Activated B cell treated with CpG ODN at 0.5 μM for 24 hours (primary cell): ENCODE results near the gene PRDM16. TPM values are rescaled to one million over a fixed set of nuclear protein-coding genes. Genes with fewer than 3 reads are reported as not detected.
A peak's percentile ranks its signal among the peaks of the same experiment; 100 is the strongest.

Source experiments
- ATAC-seq: fragments of 200-7000 bp; cut with Tn5 transposase; one replicate; pipeline ENCODE4 v1.10.0; 2021; ENCODE audit warnings: low read depth, mild to moderate bottlenecking, moderate library complexity
- CTCF ChIA-PET: fragments of 350-600 bp; sonication (Branson Sonifier 250); formaldehyde crosslinking; loops from one replicate; lab custom pipeline; 2021; ENCODE audit warnings: antibody characterized with exemption; lab: Charles Lee
- POLR2A ChIA-PET: fragments of 350-600 bp; sonication (Branson Sonifier 250); formaldehyde crosslinking; loops from one replicate; lab custom pipeline; 2021; ENCODE audit warnings: antibody characterized with exemption; lab: Charles Lee
- DNase-seq: peaks from one replicate; pipeline ENCODE4 v3.0.0; 2022
- H3K27ac Mint-ChIP-seq: one replicate; pipeline ENCODE4 v1.8.0; 2020; ENCODE audit warnings: mixed read lengths
- H3K27me3 Mint-ChIP-seq: one replicate; pipeline ENCODE4 v1.8.0; 2021; ENCODE audit warnings: mixed read lengths
- H3K36me3 Mint-ChIP-seq: one replicate; pipeline ENCODE4 v1.8.0; 2021; ENCODE audit warnings: low read depth, mixed read lengths
- H3K4me1 Mint-ChIP-seq: one replicate; pipeline ENCODE4 v1.8.0; 2021; ENCODE audit warnings: mixed read lengths
- H3K4me3 Mint-ChIP-seq: one replicate; pipeline ENCODE4 v1.8.0; 2020; ENCODE audit warnings: mild to moderate bottlenecking, mixed read lengths
- H3K9me3 Mint-ChIP-seq: one replicate; pipeline ENCODE4 v1.8.0; 2020; ENCODE audit warnings: mixed read lengths
- CTCF ChIP-seq: fragments of 200-600 bp; IDR thresholded peaks from one replicate; pipeline ENCODE4 v1.8.0; 2022; ENCODE audit warnings: antibody characterized with exemption, mild to moderate bottlenecking
- intact Hi-C: fragments of 100-400 bp; cut with micrococcal nuclease; formaldehyde crosslinking; loops from one replicate; pipeline ENCODE4 v1.15.1; 2024
- total RNA-seq: library from RNA; stranded (reverse); gene quantifications from 2 replicates; pipeline ENCODE4 v1.2.3, GENCODE V29; 2022

PRDM16 gene
- total RNA-seq, 1 donor from 2014 or later, result not detected

- POLR2A ChIA-PET, result interaction anchor here (0.5 kb wide), 1 partner anchor 911 kb away, joined by 6 read pairs; no protein-coding TSS in a partner anchor
- no peaks in the 10 kb centered on the region for H3K4me1 Mint-ChIP-seq
- H3K27ac Mint-ChIP-seq, result no peak overlapping the region
- DNase-seq, result peak; percentile 5
- no peak for ATAC-seq
- no peak overlapping the region for H3K4me3 Mint-ChIP-seq
- intact Hi-C loops, result no loop called here
- no peaks in the 10 kb centered on the region for H3K27me3 Mint-ChIP-seq
- CTCF ChIA-PET, result no interaction called here
- no peak for TF ChIP-seq CTCF
- H3K36me3 Mint-ChIP-seq, result no peaks in the 10 kb centered on the region
- no peaks in the 10 kb centered on the region for H3K9me3 Mint-ChIP-seq
These were observed 39.5 kb upstream of the PRDM16 start for GRCh38 chr1:3029481-3029961.

DNA sequence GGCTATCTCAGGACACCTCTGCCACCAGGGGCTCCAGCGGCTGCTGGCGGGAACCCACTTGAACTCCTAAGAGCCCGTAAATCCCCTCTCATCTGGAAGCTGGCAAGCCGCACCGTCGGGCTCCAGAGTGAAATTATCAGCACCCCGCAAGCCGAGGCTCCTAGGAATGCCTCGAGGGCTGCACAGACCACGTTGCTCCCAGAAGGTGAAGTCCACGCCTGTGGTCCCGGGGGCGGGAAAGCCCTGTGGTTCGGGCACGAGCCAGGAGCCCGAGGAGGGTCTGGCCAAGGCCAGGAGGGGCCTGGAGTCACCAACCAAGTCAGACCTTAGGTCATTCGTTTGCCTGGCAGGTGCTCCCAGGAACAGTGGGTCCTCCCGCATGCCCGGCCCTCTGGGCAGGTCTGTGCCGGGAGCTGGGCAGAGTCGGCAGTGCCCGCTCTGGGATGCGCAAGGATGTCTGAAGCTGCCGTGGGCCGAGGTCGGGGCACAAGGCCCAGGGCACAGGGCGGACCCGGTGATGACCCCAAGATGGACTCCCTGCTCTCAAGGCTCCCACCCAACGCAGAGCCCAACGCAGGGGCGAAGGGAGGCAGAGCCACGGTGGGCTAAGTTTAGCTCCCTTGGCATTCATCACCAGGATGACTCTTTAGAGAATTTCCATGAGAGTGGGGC, 38.9 kb upstream of the PRDM16 start:
- TF ChIP-seq CTCF, result no peak
- DNase-seq (peak; percentile 12), ATAC-seq (no peak)
- no peaks in the 10 kb centered on the region for H3K36me3 Mint-ChIP-seq
- POLR2A ChIA-PET, result no interaction called here
- CTCF ChIA-PET, result no interaction called here
- intact Hi-C loops, result no loop called here
- H3K4me1 Mint-ChIP-seq, result no peaks in the 10 kb centered on the region
- H3K4me3 Mint-ChIP-seq, result no peak overlapping the region
- no peak overlapping the region for H3K27ac Mint-ChIP-seq
- H3K27me3 Mint-ChIP-seq, result no peaks in the 10 kb centered on the region
- H3K9me3 Mint-ChIP-seq, result no peaks in the 10 kb centered on the region

DNA sequence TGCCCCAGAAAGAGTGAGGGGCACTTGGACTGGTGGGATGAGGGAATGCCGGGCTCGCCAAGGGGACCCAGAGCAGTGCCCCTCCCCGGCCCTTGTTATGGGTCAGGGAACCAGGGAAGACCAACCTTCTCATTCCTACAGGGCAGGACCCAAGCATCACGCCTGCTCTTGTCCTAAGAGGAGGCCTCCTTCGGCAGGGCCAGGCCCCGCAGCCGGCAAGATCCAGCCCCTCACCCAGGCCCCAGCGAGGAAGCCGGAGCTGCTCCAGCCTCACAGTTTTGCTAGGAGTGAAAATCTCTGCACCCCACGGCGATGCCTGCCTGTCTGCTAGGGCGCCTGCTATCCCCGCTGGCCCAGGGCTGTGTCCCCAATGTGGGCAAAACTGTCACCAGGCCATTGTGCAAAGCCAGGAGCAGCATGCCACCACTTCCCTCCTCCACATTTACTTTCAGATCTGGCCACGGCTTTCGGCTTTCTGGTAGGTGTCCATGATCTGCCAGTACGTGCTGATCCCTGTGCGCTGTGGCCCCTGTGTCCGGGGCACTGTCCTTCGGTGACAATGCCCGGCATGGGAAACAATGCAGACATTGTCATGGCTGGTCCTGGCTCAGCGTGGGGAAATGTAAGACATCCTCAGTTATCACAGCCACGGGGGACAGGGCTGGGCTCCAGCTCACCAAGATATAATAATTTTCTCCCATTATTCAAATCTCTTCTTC, 38.2 kb upstream of the PRDM16 start:
- no peak overlapping the region for H3K27ac Mint-ChIP-seq
- H3K27me3 Mint-ChIP-seq, result no peaks in the 10 kb centered on the region
- no peaks in the 10 kb centered on the region for H3K36me3 Mint-ChIP-seq
- H3K4me3 Mint-ChIP-seq, result no peak overlapping the region
- DNase-seq (peak; percentile 2), ATAC-seq (no peak)
- intact Hi-C loops, result no loop called here
- H3K4me1 Mint-ChIP-seq, result no peaks in the 10 kb centered on the region
- CTCF ChIA-PET, result no interaction called here
- no peak for TF ChIP-seq CTCF
- H3K9me3 Mint-ChIP-seq, result no peaks in the 10 kb centered on the region
- POLR2A ChIA-PET, result no interaction called here

DNA sequence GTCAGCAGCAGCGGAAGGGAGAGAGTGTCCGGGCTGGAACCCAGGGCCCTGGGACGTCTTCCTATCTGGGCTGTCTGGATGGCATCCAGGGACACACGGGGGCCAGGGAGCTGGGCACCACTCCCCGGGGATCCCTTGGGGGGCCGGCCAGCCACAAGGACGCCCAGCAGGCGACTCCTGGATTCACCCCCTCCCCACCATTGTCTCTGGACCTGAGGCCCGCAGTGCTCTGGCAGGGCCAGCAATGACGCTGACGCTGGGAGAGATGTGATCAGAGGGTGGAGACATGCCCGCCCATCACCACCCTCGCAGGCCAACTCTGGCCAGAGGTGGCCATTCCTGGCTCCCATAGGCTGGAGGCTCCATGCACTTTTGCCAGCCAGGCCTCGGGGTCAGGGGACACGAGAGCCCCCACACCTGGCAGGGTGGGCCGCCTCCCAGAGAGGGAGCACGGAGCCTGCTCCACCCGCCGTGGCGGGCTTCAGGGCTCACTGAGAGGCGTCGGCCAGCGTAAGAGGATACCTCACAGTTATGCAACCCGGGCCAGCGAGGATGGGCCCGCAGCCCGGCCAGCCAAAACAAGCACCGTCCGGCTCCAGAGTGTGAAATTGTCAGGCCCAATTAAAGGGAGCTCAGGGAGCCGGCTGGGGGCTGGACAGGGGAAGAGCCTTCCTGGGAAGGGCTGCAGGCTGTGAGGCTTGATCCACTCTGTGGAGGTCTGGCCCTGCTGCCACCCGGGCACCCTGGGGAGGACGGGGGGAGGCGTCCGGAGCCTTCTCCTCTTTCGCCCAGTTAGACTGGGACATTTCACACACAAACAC, 37.4 kb upstream of the PRDM16 start:
- no peaks in the 10 kb centered on the region for H3K9me3 Mint-ChIP-seq
- POLR2A ChIA-PET, result no interaction called here

More for the DNA sequence above, 37.4 kb upstream of the PRDM16 start:
- intact Hi-C loops, result no loop called here
- H3K36me3 Mint-ChIP-seq, result no peaks in the 10 kb centered on the region
- TF ChIP-seq CTCF, result no peak
- no peak overlapping the region for H3K4me3 Mint-ChIP-seq
- no peaks in the 10 kb centered on the region for H3K4me1 Mint-ChIP-seq
- CTCF ChIA-PET, result no interaction called here
- no peak for ATAC-seq
- no peak overlapping the region for H3K27ac Mint-ChIP-seq
- no peaks in the 10 kb centered on the region for H3K27me3 Mint-ChIP-seq
- peak; percentile 12 for DNase-seq
